Mesodermal cell (in vitro differentiated cells): Measurements from ENCODE around the gene TWF1.
A peak's percentile ranks its signal among the peaks of the same experiment; 100 is the strongest.

Experiments used
- H3K27ac ChIP-seq: 2 replicates; pipeline ENCODE4 v1.7.0; 2013; ENCODE audit warnings: mild to moderate bottlenecking, low read depth, low read length, moderate library complexity; ENCODE audit not compliant: severe bottlenecking
- H3K36me3 ChIP-seq: 2 replicates; pipeline ENCODE4 v1.7.1; 2013; ENCODE audit warnings: mild to moderate bottlenecking, low read length, moderate library complexity; ENCODE audit not compliant: control insufficient read depth, insufficient read depth
- H3K4me1 ChIP-seq: one replicate; pipeline ENCODE4 v1.7.1; 2013; ENCODE audit warnings: mild to moderate bottlenecking, low read length; ENCODE audit not compliant: insufficient read depth, control insufficient read depth, poor library complexity, severe bottlenecking
- H3K4me3 ChIP-seq: 2 replicates; pipeline ENCODE4 v1.7.0; 2013; ENCODE audit warnings: low read length, control low read depth, mild to moderate bottlenecking; ENCODE audit not compliant: insufficient read depth, poor library complexity, severe bottlenecking; ENCODE audit errors: extremely low read depth
- H3K9me3 ChIP-seq: 2 replicates; pipeline ENCODE4 v1.7.1; 2013; ENCODE audit warnings: mild to moderate bottlenecking, low read length, moderate library complexity; ENCODE audit not compliant: control insufficient read depth
- WGBS, 2 experiments: methylation state at CpG; one replicate each; pipeline ENCODE4 v1.1.5; 2013; ENCODE audit warnings: missing lambda C conversion rate in 2 of 2; ENCODE audit not compliant: insufficient coverage in 2 of 2; 5-methylcytosine and 5-hydroxymethylcytosine counted together

The TWF1 gene

GRCh38 chr12:43805149-43805859 is 813 bp downstream of the TWF1 start:
- peak overlapping the region; percentile 96 for H3K27ac ChIP-seq

GRCh38 chr12:43797561-43798217 is 8.4 kb downstream of the TWF1 start:
- Histone ChIP-seq H3K4me1 (no peaks in the 10 kb centered on the region), H3K27ac (no peak overlapping the region), H3K36me3 (peaks cover 52% of the 10 kb centered on the region), H3K9me3 (no peaks in the 10 kb centered on the region), H3K4me3 (no peak overlapping the region)
- 70 to 93% methylated on average over 2 of the region's 4 CpGs for WGBS, 2 experiments

More at GRCh38 chr12:43805149-43805859, 813 bp downstream of the TWF1 start:
- no peaks in the 10 kb centered on the region for H3K9me3 ChIP-seq
- whole genome bisulfite sequencing, 2 experiments = 0% methylated on average over 4 to 8 of the region's 20 CpGs
- peak overlapping the region; percentile 77 for H3K4me3 ChIP-seq
- no peaks in the 10 kb centered on the region for H3K4me1 ChIP-seq
- peaks cover 24% of the 10 kb centered on the region for H3K36me3 ChIP-seq

- 88% methylated on average over 1 of the region's 2 CpGs; no CpG with 5 or more reads in 1 of the 2 experiments for WGBS, 2 experiments
- H3K4me1 ChIP-seq = no peaks in the 10 kb centered on the region
- no peak overlapping the region for H3K27ac ChIP-seq
- H3K36me3 ChIP-seq = peaks cover 42% of the 10 kb centered on the region
- H3K4me3 ChIP-seq = no peak overlapping the region
- no peaks in the 10 kb centered on the region for H3K9me3 ChIP-seq
Measured at GRCh38 chr12:43795716-43796280, 10.3 kb downstream of the TWF1 start.

- H3K4me3 ChIP-seq = no peak overlapping the region
- no peaks in the 10 kb centered on the region for H3K4me1 ChIP-seq
- H3K36me3 ChIP-seq = peaks cover 9% of the 10 kb centered on the region
- H3K27ac ChIP-seq = no peak overlapping the region
- H3K9me3 ChIP-seq = no peaks in the 10 kb centered on the region
Measured at GRCh38 chr12:43789941-43790340, 16.2 kb downstream of the TWF1 start.

- peaks cover 15% of the 10 kb centered on the region for H3K36me3 ChIP-seq
- no peaks in the 10 kb centered on the region for H3K9me3 ChIP-seq
Measured at GRCh38 chr12:43786899-43787693, 19.0 kb downstream of the TWF1 start.

GRCh38 chr12:43776498-43776897 is 29.6 kb downstream of the TWF1 start:
- Histone ChIP-seq H3K9me3 (no peaks in the 10 kb centered on the region), H3K4me1 (no peaks in the 10 kb centered on the region), H3K27ac (no peak overlapping the region), H3K36me3 (peaks cover 3% of the 10 kb centered on the region), H3K4me3 (no peak overlapping the region)
- WGBS, 2 experiments = no CpG with 5 or more reads among the region's 3 CpGs

More at GRCh38 chr12:43786899-43787693, 19.0 kb downstream of the TWF1 start:
- no peak overlapping the region for H3K4me3 ChIP-seq
- no peak overlapping the region for H3K27ac ChIP-seq
- H3K4me1 ChIP-seq = no peaks in the 10 kb centered on the region

- H3K27ac ChIP-seq = no peak overlapping the region
- peaks cover 3% of the 10 kb centered on the region for H3K36me3 ChIP-seq
- H3K4me1 ChIP-seq = peaks cover 4% of the 10 kb centered on the region
- H3K9me3 ChIP-seq = no peaks in the 10 kb centered on the region
- no peak overlapping the region for H3K4me3 ChIP-seq
Measured at GRCh38 chr12:43766291-43766690, 39.8 kb downstream of the TWF1 start.

GRCh38 chr12:43764528-43764927 is 41.6 kb downstream of the TWF1 start:
- H3K9me3 ChIP-seq = no peaks in the 10 kb centered on the region
- H3K36me3 ChIP-seq = no peaks in the 10 kb centered on the region
- no peak overlapping the region for H3K27ac ChIP-seq
- H3K4me3 ChIP-seq = no peak overlapping the region
- H3K4me1 ChIP-seq = peaks cover 4% of the 10 kb centered on the region

GRCh38 chr12:43763769-43764168 is 42.3 kb downstream of the TWF1 start:
- Histone ChIP-seq H3K27ac (no peak overlapping the region), H3K4me1 (peaks cover 4% of the 10 kb centered on the region), H3K9me3 (no peaks in the 10 kb centered on the region), H3K36me3 (no peaks in the 10 kb centered on the region), H3K4me3 (no peak overlapping the region)

GRCh38 chr12:43762596-43762995 is 43.5 kb downstream of the TWF1 start:
- Histone ChIP-seq H3K4me1 (peaks cover 4% of the 10 kb centered on the region), H3K9me3 (no peaks in the 10 kb centered on the region), H3K27ac (no peak overlapping the region), H3K36me3 (no peaks in the 10 kb centered on the region), H3K4me3 (no peak overlapping the region)

- H3K36me3 ChIP-seq = no peaks in the 10 kb centered on the region
- no peak overlapping the region for H3K4me3 ChIP-seq
- H3K27ac ChIP-seq = no peak overlapping the region
- no peaks in the 10 kb centered on the region for H3K9me3 ChIP-seq
- peaks cover 2% of the 10 kb centered on the region for H3K4me1 ChIP-seq
Measured at GRCh38 chr12:43761500-43761899, 44.6 kb downstream of the TWF1 start.
